K562 (cell line): Measurements from ENCODE around the gene BCAS2. TPM values are rescaled to one million over a fixed set of nuclear protein-coding genes. Genes with fewer than 3 reads are reported as not detected.

Experiments used
- ATAC-seq: fragments of 200-7000 bp; cut with Tn5 transposase; 3 replicates; pipeline ENCODE4 v1.9.1; 2020; ENCODE audit warnings: moderate library complexity
- BruUV-seq: library from RNA; stranded (reverse); fragments of 400-500 nt; replicated peaks from 2 replicates; lab custom pipeline; 2021; lab: Mats Ljungman, UMichigan
- CTCF ChIA-PET: fragments of 300-600 bp; formaldehyde crosslinking; extraction: SDS; loops from one replicate; lab custom pipeline; 2021; ENCODE audit warnings: low intra/inter-chr PET ratio; lab: Yijun Ruan, JAX
- POLR2A ChIA-PET: fragments of 300-600, 350-650 bp; sonication (Branson Sonifier 250); formaldehyde crosslinking; extraction: SDS; loops from one replicate; lab custom pipeline; 2021; ENCODE audit warnings: antibody characterized with exemption, inconsistent platforms; lab: Yijun Ruan, JAX
- DNase-seq, 4 experiments: peaks; one replicate each; pipeline versions ENCODE4 v3.0.0 to v3.0.0-alpha.2; 2011 to 2018; ENCODE audit warnings: low spot score in 3 of 4, mixed read lengths in 3 of 4; ENCODE audit errors: extremely low read depth in 1 of 4
- FAIRE-seq: peaks from 2 replicates; lab custom pipeline; 2011; peaks lifted over from hg19 to GRCh38; lab: Jason Lieb, UNC
- H2AFZ ChIP-seq: 2 replicates; pipeline ENCODE4 v1.6.0; 2011; ENCODE audit warnings: low read depth, low read length, control low read depth, inconsistent platforms
- H3K27ac ChIP-seq: fragments of 200-600 bp; 3 replicates; pipeline ENCODE4 v1.8.0; 2011; ENCODE audit warnings: low read depth, mild to moderate bottlenecking, control low read depth, inconsistent platforms, low read length, moderate library complexity, mixed read lengths; ENCODE audit errors: extremely low read depth
- H3K27me3 ChIP-seq, 2 experiments: fragments of 300-600 bp in 1 of 2; 2 replicates in 1 of 2; 3 replicates in 1 of 2; pipeline versions ENCODE4 v1.6.0 to v1.8.0; 2011; ENCODE audit warnings: inconsistent platforms in 2 of 2, low read length in 2 of 2, mild to moderate bottlenecking in 1 of 2, mixed read lengths in 1 of 2, moderate library complexity in 1 of 2; ENCODE audit not compliant: control insufficient read depth in 2 of 2, insufficient read depth in 2 of 2
- H3K36me3 ChIP-seq: fragments of 300-600 bp; 3 replicates; pipeline ENCODE4 v1.8.0; 2011; ENCODE audit warnings: mild to moderate bottlenecking, low read length, inconsistent platforms; ENCODE audit not compliant: control insufficient read depth, insufficient read depth
- H3K4me1 ChIP-seq, 2 experiments: fragments of 200-600 bp in 1 of 2; replicated peaks in 1 of 2; 2 replicates in 1 of 2; 3 replicates in 1 of 2; pipeline versions ENCODE4 v1.5.1 to v1.8.0; 2011; ENCODE audit warnings: inconsistent platforms in 2 of 2, low read length in 2 of 2, mild to moderate bottlenecking in 1 of 2, mixed read lengths in 1 of 2, moderate library complexity in 1 of 2; ENCODE audit not compliant: control insufficient read depth in 2 of 2, insufficient read depth in 2 of 2
- H3K4me2 ChIP-seq: 2 replicates; pipeline ENCODE4 v1.6.1; 2011; ENCODE audit warnings: low read length, control low read depth, inconsistent platforms, mixed read lengths; ENCODE audit not compliant: insufficient read depth
- H3K4me3 ChIP-seq: fragments of 200-600 bp; sonication (generic), shearing (Covaris generic); 2 replicates; pipeline ENCODE4 v1.5.1; 2016; ENCODE audit warnings: control low read depth, inconsistent platforms
- H3K79me2 ChIP-seq: fragments of 200-600 bp; 3 replicates; pipeline ENCODE4 v1.8.0; 2011; ENCODE audit warnings: low read length, inconsistent platforms; ENCODE audit not compliant: control insufficient read depth, insufficient read depth
- H3K9ac ChIP-seq, 2 experiments: 2 replicates each; pipeline versions ENCODE4 v1.6.0 to v1.6.1; 2011; ENCODE audit warnings: low read depth in 2 of 2, low read length in 2 of 2, control low read depth in 1 of 2, inconsistent platforms in 1 of 2, mild to moderate bottlenecking in 1 of 2, mixed read lengths in 1 of 2; ENCODE audit not compliant: insufficient read depth in 1 of 2
- H3K9me1 ChIP-seq: one replicate; pipeline ENCODE4 v1.6.0; 2011; ENCODE audit warnings: inconsistent platforms, mild to moderate bottlenecking, low read length, moderate library complexity; ENCODE audit not compliant: control insufficient read depth, insufficient read depth
- H3K9me3 ChIP-seq: replicated peaks from 2 replicates; pipeline ENCODE4 v1.5.1; 2011; ENCODE audit warnings: low read depth, low read length, inconsistent platforms; ENCODE audit not compliant: control insufficient read depth, insufficient read depth
- H4K20me1 ChIP-seq: replicated peaks from 2 replicates; pipeline ENCODE4 v1.6.1; 2011; ENCODE audit warnings: low read length, inconsistent platforms, mixed read lengths; ENCODE audit not compliant: control insufficient read depth, insufficient read depth
- ARID2 ChIP-seq: fragments of 450-650 bp; IDR thresholded peaks from 2 replicates; pipeline ENCODE4 v1.6.1; 2017; ENCODE audit warnings: antibody characterized with exemption, mild to moderate bottlenecking
- CCAR2 ChIP-seq: fragments of 200-400 bp; formaldehyde crosslinking; IDR thresholded peaks from 2 replicates; pipeline ENCODE4 v1.6.1; 2017; ENCODE audit warnings: mild to moderate bottlenecking, low read depth, low read length
- CCNT2 ChIP-seq: IDR thresholded peaks from 2 replicates; pipeline ENCODE4 v1.6.1; 2011; ENCODE audit warnings: borderline replicate concordance, low read depth, mild to moderate bottlenecking, moderate library complexity, mixed read lengths, low read length; ENCODE audit not compliant: insufficient read length; ENCODE audit errors: extremely low read depth
- CLOCK ChIP-seq: fragments of 250-450 bp; sonication (Bioruptor Pico); IDR thresholded peaks from 2 replicates; pipeline ENCODE4 v1.4.0; 2020; ENCODE audit warnings: mild to moderate bottlenecking, moderate library complexity, borderline replicate concordance
- DMBX1 ChIP-seq: fragments of 250-450 bp; sonication (Bioruptor Pico); IDR thresholded peaks from 2 replicates; pipeline ENCODE4 v1.8.0; 2022; ENCODE audit warnings: inconsistent platforms, mild to moderate bottlenecking, moderate library complexity, borderline replicate concordance
- MAFF ChIP-seq: IDR thresholded peaks from 2 replicates; pipeline ENCODE4 v1.6.1; 2012; ENCODE audit warnings: low read length, improper control_type of control experiment
- MXI1 ChIP-seq: IDR thresholded peaks from 2 replicates; pipeline ENCODE4 v1.6.1; 2011; ENCODE audit warnings: low read depth, mild to moderate bottlenecking, improper control_type of control experiment, low read length
- NFIC ChIP-seq: fragments of 450-650 bp; IDR thresholded peaks from 2 replicates; pipeline ENCODE4 v1.6.1; 2017; ENCODE audit warnings: mild to moderate bottlenecking, inconsistent platforms
- NFIX ChIP-seq: fragments of 250-450 bp; sonication (Bioruptor Pico); IDR thresholded peaks from 2 replicates; pipeline ENCODE4 v1.4.0; 2020; ENCODE audit warnings: low read depth, mild to moderate bottlenecking, moderate library complexity
- TFAP4 ChIP-seq: sonication (generic); formaldehyde crosslinking; IDR thresholded peaks from 2 replicates; pipeline ENCODE4 v1.8.0; 2022; ENCODE audit warnings: missing genetic modification reagents, mild to moderate bottlenecking, moderate library complexity, borderline replicate concordance
- USF1 ChIP-seq: sonication (generic); formaldehyde crosslinking; IDR thresholded peaks from 2 replicates; pipeline ENCODE4 v1.9.0; 2022; ENCODE audit warnings: mild to moderate bottlenecking, missing genetic modification reagents
- ZSCAN29 ChIP-seq: fragments of 450-650 bp; IDR thresholded peaks from 2 replicates; pipeline ENCODE4 v1.6.1; 2017
- WGBS: fragments of 100-300 bp; shearing (Covaris generic); methylation state at CpG from one replicate; pipeline ENCODE4 v1.1.6; 2016; ENCODE audit warnings: low coverage, mixed read lengths; ENCODE audit not compliant: insufficient coverage; ENCODE audit errors: missing lambda C conversion rate; 5-methylcytosine and 5-hydroxymethylcytosine counted together
- in situ Hi-C: fragments of 300-500 bp; cut with MboI; formaldehyde crosslinking; loops from 4 replicates; pipeline ENCODE4 v1.15.0; 2018; ENCODE audit warnings: inconsistent platforms, mixed read lengths
- intact Hi-C: fragments of 100-400 bp; cut with micrococcal nuclease; formaldehyde crosslinking; loops from 2 replicates; pipeline ENCODE4 v1.14.2; 2022
- polyA plus RNA-seq, 8 experiments: library from polyadenylated mRNA; depleted of rRNA in 4 of 8; stranded (reverse) in 5 of 8; unstranded in 3 of 8; fragments of >200 nt; fragmentation: Nextera tagmentation in 2 of 8; fragmentation: Illumina TruSeq in 1 of 8; extraction: Ambion mirVana in 2 of 8; extraction: Trizol in 1 of 8; gene quantifications; 2 replicates each; pipeline versions ENCODE4 v1.2.1 to v1.2.3, GENCODE V29; 2011 to 2014; ENCODE audit warnings: inconsistent platforms in 1 of 8, missing spikeins in 1 of 8
- total RNA-seq, 7 experiments: library from RNA; depleted of rRNA in 6 of 7; stranded (reverse); fragments of >200 nt in 6 of 7; fragmentation: Illumina TruSeq in 2 of 7; extraction: Trizol in 2 of 7; gene quantifications; 2 replicates each; pipeline versions ENCODE4 v1.2.1 to v1.2.3, GENCODE V29; 2011 to 2021; ENCODE audit warnings: low replicate concordance in 1 of 7

BCAS2 gene
- total and polyA plus RNA-seq, 9 of the 15 experiments (the other 6 are each of a cell fraction or from before 2014, with no cell fraction given): 59.3 to 183 (median 81.1) TPM

GRCh38 chr1:114585231-114585630, 3.8 kb upstream of the BCAS2 start:
- FAIRE-seq (no peak), ATAC-seq (no peak), DNase-seq (no peak)
- in situ Hi-C loops (no loop called here), intact Hi-C loops (no loop called here)
- no TSS peak for BruUV-seq
- Histone ChIP-seq H3K27me3 (0 out of 5 replicates have a peak, but pooled peaks cover 0 to 3% of the 10 kb centered on the region in 2 experiments), H3K9me1 (no peaks in the 10 kb centered on the region), H4K20me1 (no peaks in the 10 kb centered on the region), H2AFZ (no peak overlapping the region), H3K4me2 (no peak overlapping the region), H3K79me2 (peaks cover 12% of the 10 kb centered on the region), H3K9me3 (peaks cover 2% of the 10 kb centered on the region; the same call in 1 of the 2 replicates), H3K4me1 (peaks cover 3 to 4% of the 10 kb centered on the region in 2 experiments; a peak in 2 of 5 replicates), H3K36me3 (peaks cover 1% of the 10 kb centered on the region; the same call in 2 of the 3 replicates), H3K9ac (no peak overlapping the region), H3K27ac (no peak overlapping the region), H3K4me3 (no peak overlapping the region)
- CTCF ChIA-PET: no interaction called here
- peak; percentile 87 for TF ChIP-seq NFIC
- no peak for TF ChIP-seq CCAR2
- no peak for TF ChIP-seq USF1
- peak; percentile 46; the same call in 1 of the 2 replicates for TF ChIP-seq NFIX (CRISPR knock-in tag)
- no peak for TF ChIP-seq CLOCK
- TF ChIP-seq MXI1: no peak
- no peak for TF ChIP-seq TFAP4 (CRISPR knock-in tag)
- no peak for TF ChIP-seq CCNT2
- no peak for TF ChIP-seq DMBX1 (CRISPR knock-in tag)
- TF ChIP-seq ZSCAN29: no peak
- no peak for TF ChIP-seq MAFF
- no peak for TF ChIP-seq ARID2
- WGBS: 21% methylated on average over 1 of the region's 1 CpG
- POLR2A ChIA-PET: no interaction called here
